IMR-90 (cell line): ENCODE results near the gene CAPN3. TPM values are rescaled to one million over a fixed set of nuclear protein-coding genes. Genes with fewer than 3 reads are reported as not detected.

ENCODE experiments used
- ATAC-seq: fragments of 200-7000 bp; cut with Tn5 transposase; 2 replicates; pipeline ENCODE4 v1.9.1; 2020; ENCODE audit warnings: low read depth, mild to moderate bottlenecking, moderate library complexity
- BruUV-seq: library from RNA; stranded (reverse); fragments of 400-500 nt; replicated peaks from 2 replicates; lab custom pipeline; 2021; lab: Mats Ljungman, UMichigan
- CTCF ChIA-PET: fragments of 300-600 bp; formaldehyde crosslinking; extraction: SDS; loops from one replicate; lab custom pipeline; 2021; ENCODE audit warnings: antibody characterized with exemption; lab: Yijun Ruan, JAX
- POLR2A ChIA-PET: fragments of 300-600 bp; sonication (Branson Sonifier 250); formaldehyde crosslinking; loops from one replicate; lab custom pipeline; 2022; ENCODE audit warnings: antibody characterized with exemption; ENCODE audit not compliant: unreplicated experiment; lab: Charles Lee
- DNase-seq: peaks from one replicate; pipeline ENCODE4 v3.0.0; 2013
- H2AFZ ChIP-seq: replicated peaks from 2 replicates; pipeline ENCODE3; 2013; ENCODE audit warnings: low read length, mild to moderate bottlenecking; ENCODE audit not compliant: poor library complexity
- H2AK5ac ChIP-seq: 2 replicates; pipeline ENCODE4 v1.6.1; 2013; ENCODE audit warnings: low read depth, low read length, inconsistent platforms
- H2AK9ac ChIP-seq: replicated peaks from 2 replicates; pipeline ENCODE3; 2013; ENCODE audit warnings: mild to moderate bottlenecking, low read depth, low read length, moderate library complexity; ENCODE audit not compliant: poor library complexity
- H2BK120ac ChIP-seq: 2 replicates; pipeline ENCODE4 v1.6.1; 2013; ENCODE audit warnings: low read depth, low read length, inconsistent platforms
- H2BK15ac ChIP-seq: 3 replicates; pipeline ENCODE4 v1.6.1; 2013; ENCODE audit warnings: low read depth, low read length, inconsistent platforms
- H2BK20ac ChIP-seq: 2 replicates; pipeline ENCODE4 v1.6.1; 2013; ENCODE audit warnings: low read depth, mild to moderate bottlenecking, inconsistent platforms, low read length, moderate library complexity
- H2BK5ac ChIP-seq: 2 replicates; pipeline ENCODE4 v1.6.1; 2013; ENCODE audit warnings: mild to moderate bottlenecking, low read depth, low read length, inconsistent platforms; ENCODE audit not compliant: poor library complexity, severe bottlenecking
- H3K14ac ChIP-seq: replicated peaks from 2 replicates; pipeline ENCODE4 v1.6.1; 2013; ENCODE audit warnings: low read depth, low read length, inconsistent platforms
- H3K18ac ChIP-seq: 2 replicates; pipeline ENCODE4 v1.6.1; 2013; ENCODE audit warnings: low read depth, low read length, control low read depth
- H3K23ac ChIP-seq: 2 replicates; pipeline ENCODE4 v1.6.1; 2013; ENCODE audit warnings: low read depth, low read length, inconsistent platforms
- H3K27ac ChIP-seq: 2 replicates; pipeline ENCODE4 v1.5.1; 2013; ENCODE audit warnings: mild to moderate bottlenecking, control low read depth, low read length; ENCODE audit not compliant: insufficient read depth
- H3K27me3 ChIP-seq: 2 replicates; pipeline ENCODE4 v1.6.1; 2013; ENCODE audit warnings: low read length; ENCODE audit not compliant: control insufficient read depth, insufficient read depth
- H3K36me3 ChIP-seq: 2 replicates; pipeline ENCODE4 v1.6.1; 2013; ENCODE audit warnings: low read length, mixed read lengths; ENCODE audit not compliant: control insufficient read depth, insufficient read depth
- H3K4ac ChIP-seq: 2 replicates; pipeline ENCODE4 v1.6.1; 2013; ENCODE audit warnings: low read depth, low read length, inconsistent platforms
- H3K4me1 ChIP-seq: 2 replicates; pipeline ENCODE4 v1.6.1; 2013; ENCODE audit warnings: low read length, mixed read lengths; ENCODE audit not compliant: control insufficient read depth, insufficient read depth
- H3K4me2 ChIP-seq: 2 replicates; pipeline ENCODE4 v1.6.1; 2013; ENCODE audit warnings: low read depth, mild to moderate bottlenecking, control low read depth, low read length, moderate library complexity
- H3K4me3 ChIP-seq: 2 replicates; pipeline ENCODE4 v1.5.1; 2013; ENCODE audit warnings: low read depth, mild to moderate bottlenecking, control low read depth, low read length, moderate library complexity; ENCODE audit not compliant: insufficient read depth
- H3K56ac ChIP-seq: 2 replicates; pipeline ENCODE4 v1.6.1; 2013; ENCODE audit warnings: low read length, inconsistent platforms; ENCODE audit not compliant: insufficient read depth; ENCODE audit errors: extremely low read depth
- H3K79me1 ChIP-seq, 2 experiments: 2 replicates each; pipeline ENCODE4 v1.6.1; 2013; ENCODE audit warnings: low read length in 2 of 2, inconsistent platforms in 1 of 2, low read depth in 1 of 2
- H3K9ac ChIP-seq: 2 replicates; pipeline ENCODE4 v1.6.1; 2013; ENCODE audit warnings: low read depth, low read length, control low read depth
- H3K9me1 ChIP-seq: 2 replicates; pipeline ENCODE4 v1.6.1; 2013; ENCODE audit warnings: low read length, inconsistent platforms; ENCODE audit not compliant: insufficient read depth
- H3K9me3 ChIP-seq: 2 replicates; pipeline ENCODE4 v1.6.1; 2013; ENCODE audit warnings: low read length; ENCODE audit not compliant: control insufficient read depth, insufficient read depth
- H4K20me1 ChIP-seq: 2 replicates; pipeline ENCODE4 v1.6.1; 2013; ENCODE audit warnings: low read length, inconsistent platforms; ENCODE audit not compliant: insufficient read depth
- H4K5ac ChIP-seq: 2 replicates; pipeline ENCODE4 v1.6.1; 2013; ENCODE audit warnings: mild to moderate bottlenecking, low read depth, low read length, control low read depth
- H4K8ac ChIP-seq, 2 experiments: 2 replicates each; pipeline ENCODE4 v1.6.1; 2013; ENCODE audit warnings: low read depth in 2 of 2, low read length in 2 of 2, control low read depth in 1 of 2, inconsistent platforms in 1 of 2
- H4K91ac ChIP-seq: 2 replicates; pipeline ENCODE4 v1.6.1; 2013; ENCODE audit warnings: low read depth, low read length, inconsistent platforms; ENCODE audit not compliant: insufficient read depth
- BHLHE40 ChIP-seq: fragments of 150-350 bp; IDR thresholded peaks from 2 replicates; pipeline ENCODE4 v1.6.1; 2016; ENCODE audit warnings: mild to moderate bottlenecking, low read depth, low read length
- CHD1 ChIP-seq: IDR thresholded peaks from 2 replicates; pipeline ENCODE4 v1.6.1; 2012; ENCODE audit warnings: low read depth, low read length, improper control_type of control experiment
- ELK1 ChIP-seq: fragments of 150-350 bp; IDR thresholded peaks from 2 replicates; pipeline ENCODE4 v1.6.1; 2016; ENCODE audit warnings: low read depth, mild to moderate bottlenecking, low read length, moderate library complexity, borderline replicate concordance
- FOS ChIP-seq: fragments of 150-350 bp; IDR thresholded peaks from 2 replicates; pipeline ENCODE4 v1.6.1; 2016; ENCODE audit warnings: low read depth, low read length
- MAZ ChIP-seq: IDR thresholded peaks from 2 replicates; pipeline ENCODE4 v1.6.1; 2012; ENCODE audit warnings: low read depth, mild to moderate bottlenecking, low read length, improper control_type of control experiment, moderate library complexity, borderline replicate concordance
- POLR2A ChIP-seq: IDR thresholded peaks from 2 replicates; pipeline ENCODE4 v1.6.1; 2012; ENCODE audit warnings: mild to moderate bottlenecking, low read depth, low read length
- RAD21 ChIP-seq: IDR thresholded peaks from 2 replicates; pipeline ENCODE4 v1.6.1; 2012; ENCODE audit warnings: low read length, improper control_type of control experiment
- RCOR1 ChIP-seq: IDR thresholded peaks from 2 replicates; pipeline ENCODE4 v1.6.1; 2012; ENCODE audit warnings: mild to moderate bottlenecking, low read length, improper control_type of control experiment; ENCODE audit not compliant: insufficient replicate concordance
- SMC3 ChIP-seq: fragments of 150-350 bp; IDR thresholded peaks from 2 replicates; pipeline ENCODE4 v1.6.1; 2016; ENCODE audit warnings: low read depth, mild to moderate bottlenecking, antibody characterized with exemption, low read length, moderate library complexity
- USF2 ChIP-seq: fragments of 150-350 bp; IDR thresholded peaks from 2 replicates; pipeline ENCODE4 v1.6.1; 2017; ENCODE audit warnings: mild to moderate bottlenecking, antibody characterized with exemption, low read length, low read depth
- WGBS, 2 experiments: methylation state at CpG; one replicate each; pipeline versions ENCODE4 v1.1.5 to v1.1.7; 2013; ENCODE audit warnings: missing lambda C conversion rate in 2 of 2; ENCODE audit not compliant: insufficient read length in 1 of 2; ENCODE audit errors: extremely low coverage in 2 of 2; 5-methylcytosine and 5-hydroxymethylcytosine counted together
- dilution Hi-C: fragments of 300-500 bp; cut with HindIII; formaldehyde crosslinking; loops from one replicate; pipeline ENCODE4 v1.14.3; 2018; ENCODE audit warnings: low sequenced_read_pairs; ENCODE audit not compliant: unreplicated experiment
- in situ Hi-C: fragments of 300-500 bp; cut with MboI; formaldehyde crosslinking; loops from 3 replicates; pipeline ENCODE4 v1.14.3; 2019; ENCODE audit warnings: low sequenced_read_pairs, inconsistent platforms, mixed read lengths
- intact Hi-C: fragments of 100-400 bp; cut with micrococcal nuclease; formaldehyde crosslinking; loops from 2 replicates; pipeline ENCODE4 v1.10.0; 2022
- polyA plus RNA-seq, 3 experiments: library from polyadenylated mRNA; depleted of rRNA; stranded (reverse); fragments of >200 nt; gene quantifications; 2 replicates each; pipeline ENCODE4 v1.2.3, GENCODE V29; 2012; ENCODE audit warnings: low replicate concordance in 1 of 3
- total RNA-seq: library from RNA; depleted of rRNA; stranded (reverse); fragments of >200 nt; gene quantifications from 2 replicates; pipeline ENCODE4 v1.2.3, GENCODE V29; 2012

The CAPN3 gene
- total and polyA plus RNA-seq, 2 of the 4 experiments (the other 2 are of a cell fraction), result 1.1 to 1.4 TPM

- H3K23ac ChIP-seq, result no peak overlapping the region
- no peak overlapping the region for H2BK120ac ChIP-seq
- WGBS, 2 experiments, result 100% methylated on average over 2 of the region's 4 CpGs; no CpG with 5 or more reads in 1 of the 2 experiments
- H2AFZ ChIP-seq, result no peak overlapping the region
- no peak overlapping the region for H3K4ac ChIP-seq
- H2AK5ac ChIP-seq, result no peak overlapping the region
- H3K27me3 ChIP-seq, result no peaks in the 10 kb centered on the region
- in situ Hi-C loops, result no loop called here
- no peak for DNase-seq
- H3K79me1 ChIP-seq, result no peaks in the 10 kb centered on the region
- H3K4me2 ChIP-seq, result no peak overlapping the region
- H4K91ac ChIP-seq, result no peak overlapping the region
- no peak overlapping the region for H2BK5ac ChIP-seq
- H3K9ac ChIP-seq, result no peak overlapping the region
- H2BK20ac ChIP-seq, result no peak overlapping the region
- no peak overlapping the region for H3K18ac ChIP-seq
- CTCF ChIA-PET, result no interaction called here
- no peak overlapping the region for H4K8ac ChIP-seq
- no peak for ATAC-seq
- H2BK15ac ChIP-seq, result no peak overlapping the region
- no peak overlapping the region for H2AK9ac ChIP-seq
- H3K4me3 ChIP-seq, result no peak overlapping the region
- intact Hi-C loops, result no loop called here
- H4K20me1 ChIP-seq, result no peaks in the 10 kb centered on the region
- TF ChIP-seq RAD21 (no peak), FOS (no peak), ELK1 (no peak), MAZ (no peak), CHD1 (no peak), SMC3 (no peak), POLR2A (no peak), RCOR1 (no peak), USF2 (no peak), BHLHE40 (no peak)
- H4K5ac ChIP-seq, result no peak overlapping the region
- POLR2A ChIA-PET, result no interaction called here
- no peak overlapping the region for H3K14ac ChIP-seq
- no peaks in the 10 kb centered on the region for H3K4me1 ChIP-seq
- H3K27ac ChIP-seq, result no peak overlapping the region
- no TSS peak for BruUV-seq
- dilution Hi-C loops, result no loop called here
- H3K56ac ChIP-seq, result no peak overlapping the region
- H3K36me3 ChIP-seq, result peaks cover 14% of the 10 kb centered on the region
- peaks cover 15% of the 10 kb centered on the region for H3K9me1 ChIP-seq
- H3K9me3 ChIP-seq, result no peaks in the 10 kb centered on the region
These were observed 48.9 kb downstream of the CAPN3 start for GRCh38 chr15:42408178-42408577.
